Measurements from ENCODE around the gene RARS2.
"Not testable (repeated sequence)": the region's sequence is repeated elsewhere in the genome, so short reads cannot be mapped to it uniquely, and the experiment has no call there.

Gene RARS2, protein sequence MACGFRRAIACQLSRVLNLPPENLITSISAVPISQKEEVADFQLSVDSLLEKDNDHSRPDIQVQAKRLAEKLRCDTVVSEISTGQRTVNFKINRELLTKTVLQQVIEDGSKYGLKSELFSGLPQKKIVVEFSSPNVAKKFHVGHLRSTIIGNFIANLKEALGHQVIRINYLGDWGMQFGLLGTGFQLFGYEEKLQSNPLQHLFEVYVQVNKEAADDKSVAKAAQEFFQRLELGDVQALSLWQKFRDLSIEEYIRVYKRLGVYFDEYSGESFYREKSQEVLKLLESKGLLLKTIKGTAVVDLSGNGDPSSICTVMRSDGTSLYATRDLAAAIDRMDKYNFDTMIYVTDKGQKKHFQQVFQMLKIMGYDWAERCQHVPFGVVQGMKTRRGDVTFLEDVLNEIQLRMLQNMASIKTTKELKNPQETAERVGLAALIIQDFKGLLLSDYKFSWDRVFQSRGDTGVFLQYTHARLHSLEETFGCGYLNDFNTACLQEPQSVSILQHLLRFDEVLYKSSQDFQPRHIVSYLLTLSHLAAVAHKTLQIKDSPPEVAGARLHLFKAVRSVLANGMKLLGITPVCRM
- total RNA-seq = 50.2 to 71.5 reads per million in 2 donors

DNA sequence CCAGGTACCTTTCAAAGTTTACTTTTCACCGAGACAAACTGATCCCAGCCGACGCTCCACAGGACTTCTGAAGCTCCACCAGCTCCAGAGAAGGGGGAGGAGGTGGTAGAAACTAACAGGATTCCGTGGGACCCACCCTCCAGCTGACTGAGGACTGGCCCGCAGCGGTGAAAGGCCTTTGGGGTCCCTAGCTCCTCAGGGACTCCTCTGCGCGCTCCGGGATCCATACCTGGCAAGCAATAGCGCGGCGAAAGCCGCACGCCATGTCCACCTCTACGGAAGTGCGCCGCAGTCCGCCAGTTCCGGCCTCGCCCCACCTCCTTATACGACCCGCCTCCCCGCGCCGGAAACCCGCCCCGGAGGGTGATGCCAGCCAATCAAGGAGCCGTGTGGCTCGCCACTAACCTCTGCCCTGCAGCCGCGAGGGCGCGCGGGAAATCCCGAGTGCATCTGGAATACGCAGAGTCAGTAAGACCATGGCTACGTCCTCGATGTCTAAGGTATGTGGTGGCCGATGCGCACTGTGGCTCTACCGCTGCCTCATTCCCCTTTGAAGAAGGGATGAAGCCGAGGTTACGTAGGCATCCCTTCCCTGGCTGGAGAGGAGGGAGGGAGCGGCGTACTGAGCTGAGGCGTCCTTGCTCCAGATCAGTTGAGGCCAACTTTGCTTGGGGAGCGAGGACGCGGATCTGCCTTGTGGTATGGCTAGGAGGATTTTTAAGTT, at the start of gene RARS2, which contains the start of gene ORC3:
RARS2 (minus strand) TSS at position 295 of the 724 bp plus-strand sequence; CDS start at position 265, 30 bp downstream.
ORC3 (plus strand) TSS at position 443 of the 724 bp plus-strand sequence; CDS start at position 477, 34 bp downstream.
- DNase-seq = peak; percentile 87 to 95 (median 91)

- no peak for DNase-seq
Measured at GRCh38 chr6:87639373-87639772, 49.6 kb upstream of the RARS2 start.

- no peak for DNase-seq
Measured at GRCh38 chr6:87637106-87637505, 47.3 kb upstream of the RARS2 start.

DNA sequence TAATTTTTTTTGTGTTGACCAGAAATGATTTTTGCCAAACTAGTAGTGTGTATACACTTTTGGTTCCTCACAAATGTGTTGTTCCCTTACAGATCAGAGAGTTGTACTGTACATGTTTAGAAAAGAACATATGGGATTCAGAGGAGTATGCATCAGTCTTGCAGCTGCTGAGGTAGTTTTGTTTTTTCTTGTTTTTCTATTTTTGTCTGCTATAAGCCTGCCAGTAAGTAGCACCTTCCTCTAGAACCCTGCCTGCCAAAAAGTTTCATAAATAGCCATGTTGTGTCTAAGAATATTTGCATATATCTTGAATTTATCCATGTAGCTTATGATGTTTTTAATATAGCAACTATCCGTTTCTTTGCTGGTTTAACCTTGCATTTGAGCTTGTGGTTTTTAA, 46.5 kb upstream of the RARS2 start:
- DNase-seq = no peak

DNA sequence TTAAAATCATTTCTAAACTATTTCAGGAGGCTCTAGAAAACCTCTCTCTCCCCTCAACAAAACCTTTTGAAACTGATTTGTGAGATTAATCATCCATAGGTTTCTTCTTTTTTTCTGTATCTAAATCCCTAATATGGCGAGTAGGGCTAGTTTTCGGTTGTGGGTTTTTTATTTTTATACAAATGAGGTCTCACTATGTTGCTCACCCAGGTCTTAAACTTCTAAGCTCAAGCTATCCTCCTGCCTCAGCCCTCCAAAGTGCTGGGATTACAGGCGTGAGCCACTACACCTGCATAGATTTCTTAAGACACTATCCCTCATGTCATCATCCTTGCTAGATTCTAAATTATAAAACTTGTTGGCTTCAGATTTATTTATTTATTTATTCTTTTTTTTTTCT, 44.1 kb upstream of the RARS2 start:
- DNase-seq = no peak

DNA sequence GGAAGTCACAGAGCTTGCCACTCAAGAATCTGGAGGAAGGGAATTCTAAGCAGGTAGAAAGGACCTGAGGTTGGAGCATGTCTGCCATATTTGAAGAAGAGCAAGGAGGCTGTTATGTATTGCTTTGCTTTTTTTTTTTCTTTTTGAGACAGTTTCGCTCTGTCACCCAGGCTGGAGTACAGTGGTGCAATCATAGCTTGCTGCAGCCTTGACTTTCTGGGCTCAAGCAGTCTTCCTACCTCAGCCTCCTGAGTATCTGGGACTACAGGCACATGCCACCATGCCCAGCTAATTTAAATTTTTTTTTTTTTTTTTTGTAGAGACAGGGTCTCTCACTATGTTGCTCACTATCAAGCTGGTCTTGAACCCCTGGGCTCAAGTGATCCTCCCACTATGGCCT, 41.0 kb upstream of the RARS2 start:
- DNase-seq = no peak

DNA sequence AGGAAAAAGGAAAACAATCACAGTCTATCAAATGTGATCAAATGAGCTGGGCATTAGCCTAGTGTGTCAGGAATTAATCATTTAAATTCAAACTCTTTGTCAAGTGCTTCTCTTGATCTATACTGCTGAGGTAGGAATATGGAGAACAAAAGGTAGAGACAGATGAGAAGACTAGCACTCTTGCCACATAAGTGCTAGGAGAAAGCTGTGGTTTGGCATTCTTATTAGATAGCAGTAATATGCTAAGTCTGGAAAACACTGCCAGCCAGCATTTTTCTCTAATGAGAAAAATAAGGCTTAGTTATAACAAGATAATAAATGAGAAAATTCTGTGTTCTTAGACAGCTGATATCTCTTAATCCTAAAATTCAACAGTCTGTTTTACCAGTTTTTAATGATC, 39.1 kb upstream of the RARS2 start:
- DNase-seq = no peak

DNA sequence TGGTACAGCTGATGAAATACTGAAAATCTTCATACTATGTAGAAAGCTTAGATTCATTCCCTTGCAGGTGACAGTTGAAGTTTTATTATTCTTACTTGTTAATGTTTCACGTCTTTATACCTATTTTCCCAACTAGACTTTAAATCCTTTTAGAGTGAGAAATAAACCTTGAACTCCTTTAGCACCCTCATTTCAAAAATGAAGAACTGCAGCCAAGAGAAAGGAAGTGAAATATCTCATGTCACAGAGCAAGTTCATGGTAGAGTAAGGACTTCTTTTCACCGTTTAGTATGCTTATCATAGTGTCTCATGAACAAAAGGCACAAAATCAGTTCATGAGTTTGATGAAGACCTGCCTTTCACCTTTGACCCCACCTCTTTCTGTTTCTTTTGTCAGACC, 38.6 kb upstream of the RARS2 start:
- DNase-seq = no peak

- peak in 1 of 5 experiments; percentile 45 for DNase-seq
Measured at GRCh38 chr6:87623248-87623647, 33.5 kb upstream of the RARS2 start.

- no peak for DNase-seq
Measured at GRCh38 chr6:87618531-87618930, 28.7 kb upstream of the RARS2 start.

GRCh38 chr6:87617405-87617804, 27.6 kb upstream of the RARS2 start:
- DNase-seq = no peak

GRCh38 chr6:87613018-87613417, 23.2 kb upstream of the RARS2 start:
- not testable (repeated sequence) for DNase-seq

DNA sequence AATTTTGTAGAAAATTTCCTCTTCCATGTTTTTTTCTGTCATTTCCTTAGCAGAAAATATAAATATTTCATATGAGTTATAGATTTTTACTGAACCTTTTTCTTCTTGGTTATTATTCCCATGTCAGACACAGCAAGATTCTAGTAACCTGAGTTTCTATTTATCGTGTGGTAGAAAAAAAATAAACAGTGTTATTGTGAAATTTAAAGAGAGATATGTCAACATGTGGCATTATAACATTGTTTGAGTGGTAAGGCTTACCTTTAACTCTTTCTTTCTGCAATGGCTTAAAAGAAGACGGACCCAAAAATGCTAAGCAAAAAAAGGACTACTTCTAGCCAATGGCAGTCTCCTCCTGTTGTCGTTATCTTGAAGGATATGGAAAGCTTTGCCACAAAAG, 19.0 kb upstream of the RARS2 start:
- no peak for DNase-seq

DNA sequence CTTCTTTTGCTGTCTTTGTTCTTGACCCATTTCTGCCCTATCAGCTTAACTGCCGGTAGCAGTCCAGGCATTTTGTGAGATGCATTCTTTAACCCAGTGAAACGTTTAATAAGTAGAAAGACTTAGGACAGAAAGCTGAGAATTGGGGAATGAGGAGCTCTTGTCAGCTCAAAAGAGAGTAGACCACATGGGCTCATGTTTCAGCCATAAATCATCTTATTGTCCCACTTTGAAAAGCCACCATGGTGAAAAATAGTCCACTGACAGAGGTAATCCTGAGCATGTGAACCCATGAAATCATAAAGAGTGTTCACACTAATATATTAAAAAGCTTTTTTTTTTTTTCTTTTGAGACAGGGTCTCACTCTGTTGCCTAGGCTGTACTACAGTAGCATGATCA, 16.4 kb upstream of the RARS2 start:
- DNase-seq = no peak

DNA sequence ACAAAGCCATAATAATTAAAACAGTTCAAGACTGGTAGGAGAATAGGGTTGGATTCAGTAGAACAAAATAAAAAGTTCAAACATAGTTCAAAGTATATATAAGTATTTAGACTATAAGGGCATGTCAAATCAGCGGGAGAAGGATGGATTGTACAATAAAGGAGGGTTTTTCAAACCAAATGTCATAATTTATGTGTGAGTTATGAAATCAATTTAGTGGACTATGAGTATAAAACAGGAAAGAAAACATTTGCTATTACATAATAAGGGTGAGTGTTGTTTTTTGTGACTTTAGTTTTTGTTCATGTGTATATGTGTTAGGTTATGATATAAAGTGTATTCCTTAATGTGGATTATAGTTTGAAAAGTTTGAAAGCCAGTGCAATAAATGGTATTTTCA, 10.8 kb upstream of the RARS2 start:
- no peak for DNase-seq

GRCh38 chr6:87590990-87591389, 1.2 kb upstream of the RARS2 start:
- peak in 1 of 5 experiments; percentile 5 for DNase-seq

- DNase-seq = no peak
Measured at GRCh38 chr6:87590417-87590880, 662 bp upstream of the RARS2 start.

DNA sequence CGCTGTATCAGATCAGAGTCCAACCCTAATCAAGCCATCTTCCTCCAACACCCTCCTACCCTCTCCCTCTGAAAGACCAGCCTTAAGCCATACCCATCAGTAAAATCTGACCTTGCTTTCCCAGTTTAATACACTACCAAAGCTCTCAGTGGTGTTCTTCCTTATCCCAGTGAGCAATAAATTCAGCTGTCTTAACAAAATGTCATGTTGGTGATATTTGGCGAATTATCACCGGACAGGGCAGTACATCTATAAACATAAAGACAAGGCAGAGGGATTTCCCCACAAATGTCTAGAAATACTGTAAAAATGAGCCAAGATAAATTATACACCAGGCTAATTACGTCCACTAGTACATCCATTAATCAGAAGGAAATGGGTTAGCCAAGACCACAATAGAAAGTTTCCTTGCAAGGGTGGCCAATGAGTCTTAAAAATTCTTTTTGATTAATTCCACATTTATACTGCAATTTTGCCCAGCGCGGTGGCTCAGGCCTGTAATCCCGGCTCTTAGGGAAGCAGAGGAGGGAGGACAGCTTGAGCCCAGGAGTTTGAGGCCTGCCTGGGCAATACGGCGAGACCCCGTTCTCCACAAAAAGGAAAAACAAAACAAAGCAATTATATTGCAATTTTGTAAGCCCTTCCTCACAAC, 905 bp downstream of the RARS2 start:
- no peak for DNase-seq

DNA sequence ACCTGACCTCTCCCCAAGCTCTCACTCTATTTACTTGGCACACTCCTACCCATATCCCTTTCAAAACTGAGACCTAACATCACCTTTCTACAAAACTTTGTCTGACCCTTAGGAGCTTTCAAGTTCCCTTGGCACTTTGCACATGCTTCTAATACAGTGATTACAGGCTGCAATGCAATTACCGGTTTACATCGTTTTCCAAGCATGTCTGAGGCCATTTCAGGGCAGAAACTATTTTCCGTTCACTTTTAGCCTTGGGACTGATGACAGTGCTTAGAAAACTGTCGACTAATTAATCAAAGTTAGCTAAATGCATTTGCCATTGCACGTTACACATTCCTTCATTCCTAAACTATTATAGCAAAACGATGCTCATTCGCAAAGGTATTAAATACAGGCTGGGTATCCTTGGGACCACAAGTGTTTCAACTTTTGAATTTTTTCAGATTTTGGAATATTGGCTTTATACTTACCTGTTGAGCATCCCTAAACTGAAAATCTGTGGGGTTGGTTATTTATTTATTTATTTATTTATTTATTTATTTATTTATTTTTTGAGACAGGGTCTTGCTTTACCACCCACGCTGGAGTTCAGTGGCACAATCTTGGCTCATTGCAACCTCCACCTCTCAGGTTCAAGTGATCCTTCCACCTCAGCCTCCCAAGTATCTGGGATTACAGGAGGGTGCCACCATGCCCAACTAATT, 3.3 kb downstream of the RARS2 start:
- no peak for DNase-seq

- DNase-seq = no peak
Measured at GRCh38 chr6:87583822-87584221, 6.0 kb downstream of the RARS2 start.

DNA sequence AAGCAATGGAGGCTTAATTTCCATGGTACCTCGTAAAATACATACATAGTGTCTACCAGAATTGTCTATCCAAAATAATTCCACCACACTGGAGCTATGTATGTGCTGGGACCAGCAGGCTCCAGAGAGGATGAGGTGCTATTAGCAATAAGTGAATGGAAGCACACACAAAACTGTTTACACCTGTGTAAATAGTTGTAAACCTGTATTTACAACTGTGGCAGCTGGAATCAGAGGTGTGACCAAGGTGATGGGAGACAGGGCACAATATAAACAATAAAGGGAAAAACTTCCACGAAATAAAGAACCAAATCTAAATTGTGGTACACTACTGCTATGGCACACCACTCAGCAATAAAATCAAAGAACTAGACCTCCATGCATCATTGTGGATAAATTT, 14.4 kb downstream of the RARS2 start:
- DNase-seq = no peak

DNA sequence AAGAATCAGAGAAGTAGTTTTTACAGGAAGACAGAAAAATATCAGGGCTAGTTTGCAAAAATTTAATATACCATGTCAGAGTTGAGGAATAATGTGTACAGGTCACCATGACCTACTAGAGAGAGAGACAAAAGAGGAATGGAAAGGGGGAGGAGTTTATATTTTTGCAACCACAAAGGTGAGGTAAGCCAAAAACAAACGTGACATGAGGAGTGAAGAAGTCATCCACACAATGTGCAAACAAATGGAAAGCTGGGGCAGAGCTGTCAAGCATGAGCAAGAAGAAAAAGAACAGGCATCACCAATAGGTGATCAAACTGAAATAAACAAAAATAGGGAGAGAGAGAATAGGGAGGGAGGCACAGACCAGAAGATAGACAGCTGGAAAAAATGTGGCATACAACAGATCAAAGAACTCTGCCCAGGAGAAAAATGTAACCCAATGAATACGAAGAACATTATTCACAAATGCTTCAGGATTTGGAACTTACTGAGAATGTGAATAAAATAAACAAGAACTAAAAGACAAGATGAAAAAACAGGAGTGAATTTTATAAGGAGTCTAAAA, 15.5 kb downstream of the RARS2 start:
- no peak for DNase-seq
